ENCODE results near the gene HMGCS2.
"Not testable (repeated sequence)": the region's sequence is repeated elsewhere in the genome, so short reads cannot be mapped to it uniquely, and the experiment has no call there.

HMGCS2 gene

DNA sequence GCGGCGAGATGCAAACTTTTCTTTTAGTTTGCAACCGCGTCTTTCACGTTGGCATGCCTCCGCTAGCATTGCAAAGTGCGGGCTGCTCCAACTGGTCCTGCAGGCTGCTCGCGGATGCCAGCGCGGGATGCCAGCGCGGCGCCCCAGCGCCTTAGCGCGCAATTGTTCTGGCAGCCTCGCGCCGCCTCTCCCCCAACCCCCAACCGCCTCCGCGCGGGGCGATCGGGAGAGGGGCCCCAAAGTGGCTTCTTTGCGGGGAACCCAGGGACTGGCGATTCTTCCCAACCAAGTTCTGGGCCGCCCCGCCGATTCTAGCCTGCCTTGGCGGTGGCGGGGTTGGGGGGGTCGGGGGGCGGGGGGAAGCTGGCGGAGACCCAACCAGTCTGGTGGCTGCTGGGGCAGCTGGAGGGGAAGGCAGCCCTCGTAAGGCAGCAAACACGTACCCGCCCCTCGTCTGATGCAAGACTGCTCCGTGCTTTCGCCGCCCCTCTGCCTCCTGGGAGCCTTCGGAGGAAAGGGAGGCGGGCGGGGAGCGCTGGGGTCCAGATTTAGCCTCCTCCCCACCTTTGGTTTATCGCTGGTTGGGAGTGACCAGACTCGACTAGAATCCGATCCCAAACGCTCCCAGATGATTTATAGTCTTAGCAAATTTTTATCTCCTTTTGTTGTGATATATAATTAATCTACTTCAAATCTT lies 56.2 kb downstream of the HMGCS2 start:
- Mint-ChIP-seq H3K27ac (peak overlapping the region; percentile 100), H3K4me3 (peak overlapping the region; percentile 97 to 99), H3K27me3 (peaks cover 9% of the 10 kb centered on the region), H3K4me1 (peaks cover 41% of the 10 kb centered on the region), H3K9me3 (no peaks in the 10 kb centered on the region)
- DNase-seq (peak; percentile 78 to 87), ATAC-seq (peak; percentile 90)

DNA sequence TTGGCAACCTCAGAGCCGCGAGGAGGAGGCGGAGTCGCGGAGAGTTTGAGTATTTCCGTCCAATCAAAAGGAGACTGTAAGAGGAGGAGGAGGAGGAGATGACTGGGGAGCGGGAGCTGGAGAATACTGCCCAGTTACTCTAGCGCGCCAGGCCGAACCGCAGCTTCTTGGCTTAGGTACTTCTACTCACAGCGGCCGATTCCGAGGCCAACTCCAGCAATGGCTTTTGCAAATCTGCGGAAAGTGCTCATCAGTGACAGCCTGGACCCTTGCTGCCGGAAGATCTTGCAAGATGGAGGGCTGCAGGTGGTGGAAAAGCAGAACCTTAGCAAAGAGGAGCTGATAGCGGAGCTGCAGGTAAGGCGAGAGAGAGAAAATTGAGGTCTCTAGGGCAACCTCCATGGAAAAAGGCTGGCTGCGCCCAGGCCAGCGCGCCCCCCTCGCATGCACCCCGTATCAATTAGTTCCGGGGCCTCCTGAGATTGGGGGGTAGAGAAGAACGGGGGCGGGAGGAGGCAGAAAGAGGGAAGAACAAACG lies 56.8 kb downstream of the HMGCS2 start, which contains the start of gene PHGDH:
PHGDH (plus strand) TSS at position 131 of the 538 bp plus-strand sequence; CDS start at position 220, 89 bp downstream.
- ATAC-seq: peak; percentile 84
- DNase-seq: peak; percentile 69 to 83
- H3K27me3 Mint-ChIP-seq: peaks cover 9% of the 10 kb centered on the region
- H3K4me3 Mint-ChIP-seq: peak within 1 kb of the TSS; percentile 97 to 99
- peaks cover 38% of the 10 kb centered on the region for H3K4me1 Mint-ChIP-seq
- H3K9me3 Mint-ChIP-seq: no peaks in the 10 kb centered on the region
- H3K27ac Mint-ChIP-seq: peak within 1 kb of the TSS; percentile 100

DNA sequence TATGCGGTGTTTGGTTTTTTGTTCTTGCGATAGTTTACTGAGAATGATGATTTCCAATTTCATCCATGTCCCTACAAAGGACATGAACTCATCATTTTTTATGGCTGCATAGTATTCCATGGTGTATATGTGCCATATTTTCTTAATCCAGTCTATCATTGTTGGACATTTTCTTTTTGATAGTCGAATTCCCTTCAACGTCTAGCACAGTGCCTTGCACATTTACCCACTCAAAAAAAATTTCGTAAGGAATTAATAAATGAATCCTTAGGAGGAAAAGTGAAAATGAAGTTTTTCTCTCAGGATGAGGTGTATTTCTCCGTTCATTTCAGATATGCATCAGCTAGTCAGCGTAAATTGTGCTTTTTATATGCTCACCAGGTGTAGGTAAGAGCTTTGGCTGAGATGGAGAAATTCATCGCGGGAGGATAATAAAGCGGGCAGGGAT lies 57.3 kb downstream of the HMGCS2 start:
- H3K27ac Mint-ChIP-seq: peak overlapping the region; percentile 99

DNA sequence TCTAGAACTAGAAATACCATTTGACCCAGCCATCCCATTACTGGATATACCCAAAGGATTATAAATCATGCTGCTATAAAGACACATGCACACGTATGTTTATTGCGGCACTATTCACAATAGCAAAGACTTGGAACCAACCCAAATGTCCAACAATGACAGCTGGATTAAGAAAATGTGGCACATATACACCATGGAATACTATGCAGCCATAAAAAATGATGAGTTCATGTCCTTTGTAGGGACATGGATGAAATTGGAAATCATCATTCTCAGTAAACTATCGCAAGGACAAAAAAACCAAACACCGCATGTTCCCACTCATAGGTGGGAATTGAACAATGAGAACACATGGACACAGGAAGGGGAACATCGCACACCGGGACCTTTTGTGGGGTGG lies 62.1 kb downstream of the HMGCS2 start:
- H3K4me3 Mint-ChIP-seq, H3K4me1 Mint-ChIP-seq, ATAC-seq, DNase-seq, H3K27ac Mint-ChIP-seq: not testable (repeated sequence)
- Mint-ChIP-seq H3K9me3 (peaks cover 14 to 16% of the 10 kb centered on the region in 2 donors), H3K27me3 (peaks cover 26% of the 10 kb centered on the region)

More for the DNA sequence above, 57.3 kb downstream of the HMGCS2 start:
- H3K27me3 Mint-ChIP-seq, DNase-seq, ATAC-seq, H3K9me3 Mint-ChIP-seq: not testable (repeated sequence)
- peak overlapping the region; percentile 97 to 98 for H3K4me3 Mint-ChIP-seq
- peaks cover 36% of the 10 kb centered on the region for H3K4me1 Mint-ChIP-seq

DNA sequence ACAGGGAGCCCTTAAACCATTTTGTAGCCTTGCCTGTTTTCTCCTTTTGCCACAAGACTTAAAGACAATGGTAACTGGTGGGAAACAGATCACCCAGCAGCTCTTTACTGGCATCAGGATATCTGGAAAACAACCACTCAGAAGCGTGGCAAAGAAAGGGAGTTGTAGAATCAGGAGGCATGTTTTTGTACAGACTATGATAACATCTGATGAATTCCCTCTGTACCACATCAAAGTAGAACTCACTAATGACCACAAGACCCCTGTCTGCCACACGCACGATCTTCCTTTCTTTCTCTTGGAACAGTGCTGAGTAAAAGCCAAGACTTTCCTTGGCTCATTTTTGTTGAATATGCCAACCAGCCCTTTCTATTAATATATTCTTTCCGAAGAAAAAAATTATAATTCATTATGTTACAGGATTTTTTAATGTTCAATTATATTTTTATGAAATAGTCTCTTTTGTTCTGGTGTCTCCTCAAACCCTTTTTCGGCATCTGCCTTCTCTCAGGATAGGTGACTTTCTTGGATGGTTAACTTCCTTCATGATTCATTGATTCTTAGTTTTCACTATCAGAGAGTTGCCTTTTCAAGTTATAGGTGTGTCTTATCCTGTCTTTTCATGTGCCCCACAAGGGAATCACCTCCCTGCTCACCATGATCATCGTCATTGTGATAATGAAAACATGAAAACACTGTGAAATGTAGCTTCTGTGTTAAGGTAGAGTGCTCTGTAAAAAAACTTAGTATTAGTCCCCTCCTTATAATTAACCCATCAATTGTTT lies 64.8 kb downstream of the HMGCS2 start:
- no peak for DNase-seq
- Mint-ChIP-seq H3K4me1 (no peaks in the 10 kb centered on the region), H3K27ac (no peak overlapping the region), H3K27me3 (peaks cover 29% of the 10 kb centered on the region), H3K4me3 (no peak overlapping the region), H3K9me3 (peaks cover 14 to 36% of the 10 kb centered on the region in 2 donors)
- ATAC-seq: no peak

DNA sequence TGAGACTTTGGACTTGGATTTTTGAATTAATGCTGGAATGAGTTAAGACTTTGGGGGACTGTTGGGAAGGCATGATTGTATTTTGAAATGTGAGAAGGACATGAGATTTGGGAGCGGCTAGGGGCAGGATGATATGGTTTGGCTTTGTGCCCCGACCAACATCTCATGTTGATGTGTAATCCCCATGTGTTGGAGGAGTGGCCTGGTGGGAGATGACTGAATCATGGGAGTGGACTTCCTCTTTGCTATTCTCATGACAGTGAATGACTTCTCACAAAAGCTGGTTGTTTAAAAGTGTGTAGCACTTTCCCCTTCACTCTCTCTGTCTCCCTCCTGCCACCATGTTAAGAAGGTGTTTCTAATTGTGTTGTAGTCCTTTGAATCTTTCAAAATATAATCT lies 66.3 kb downstream of the HMGCS2 start:
- DNase-seq: no peak
- peaks cover 29% of the 10 kb centered on the region for H3K27me3 Mint-ChIP-seq
- H3K9me3 Mint-ChIP-seq: peaks cover 14 to 36% of the 10 kb centered on the region in 2 donors
- H3K4me3 Mint-ChIP-seq: no peak overlapping the region
- H3K4me1 Mint-ChIP-seq: no peaks in the 10 kb centered on the region
- H3K27ac Mint-ChIP-seq: no peak overlapping the region
- no peak for ATAC-seq

DNA sequence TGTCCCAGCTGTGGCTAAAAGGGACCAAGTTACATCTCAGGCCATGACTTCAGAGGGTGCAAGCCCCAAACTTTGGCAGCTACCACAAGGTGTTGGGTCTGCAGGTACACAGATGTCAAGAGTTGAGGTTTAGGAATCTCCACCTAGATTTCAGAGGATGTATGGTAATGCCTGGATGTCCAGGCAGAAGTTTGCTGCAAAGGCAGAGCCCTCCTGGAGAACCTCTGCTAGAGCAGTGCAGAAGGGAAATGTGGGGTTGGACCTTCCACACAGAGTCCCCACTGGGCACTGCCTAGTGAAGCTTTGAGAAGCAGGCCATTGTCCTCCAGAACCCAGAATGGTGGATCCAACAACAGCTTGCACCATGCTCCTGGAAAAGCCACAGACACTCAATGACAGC lies 67.0 kb downstream of the HMGCS2 start:
- Mint-ChIP-seq H3K27ac (no peak overlapping the region), H3K9me3 (peaks cover 14 to 36% of the 10 kb centered on the region in 2 donors), H3K4me1 (no peaks in the 10 kb centered on the region), H3K27me3 (peaks cover 29% of the 10 kb centered on the region), H3K4me3 (no peak overlapping the region)
- no peak for DNase-seq
- no peak for ATAC-seq

DNA sequence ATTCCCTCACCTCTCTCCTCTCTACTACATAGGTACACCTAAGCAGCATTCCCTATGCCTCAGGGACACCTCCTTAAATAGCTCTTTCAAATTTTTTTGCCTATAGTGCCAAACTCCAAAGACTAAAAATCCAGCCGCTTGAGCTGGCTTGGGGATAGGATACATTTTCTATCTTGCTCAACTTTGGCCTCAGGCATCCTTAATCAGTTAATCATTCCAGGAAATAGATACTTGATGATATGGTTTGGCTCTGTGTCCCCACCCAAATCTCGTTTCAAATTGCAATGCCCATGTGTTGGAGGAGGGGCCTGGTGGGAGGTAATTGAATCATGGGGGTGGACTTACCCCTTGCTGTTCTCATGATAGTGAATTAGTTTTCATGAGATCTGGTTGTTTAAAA lies 68.4 kb downstream of the HMGCS2 start:
- Mint-ChIP-seq H3K4me1 (no peaks in the 10 kb centered on the region), H3K9me3 (peaks cover 14 to 36% of the 10 kb centered on the region in 2 donors), H3K27ac (no peak overlapping the region), H3K4me3 (no peak overlapping the region), H3K27me3 (peaks cover 25% of the 10 kb centered on the region)
- no peak for ATAC-seq
- no peak for DNase-seq
